Measurements from ENCODE around the gene GPC4. TPM values are rescaled to one million over a fixed set of nuclear protein-coding genes. Genes with fewer than 3 reads are reported as not detected.

Gene GPC4
- total and polyA plus RNA-seq, 10 of the 15 experiments (the other 5 are each of a cell fraction or from before 2014, with no cell fraction given): 0.04 to 5.8 (median 0.13) TPM

DNA sequence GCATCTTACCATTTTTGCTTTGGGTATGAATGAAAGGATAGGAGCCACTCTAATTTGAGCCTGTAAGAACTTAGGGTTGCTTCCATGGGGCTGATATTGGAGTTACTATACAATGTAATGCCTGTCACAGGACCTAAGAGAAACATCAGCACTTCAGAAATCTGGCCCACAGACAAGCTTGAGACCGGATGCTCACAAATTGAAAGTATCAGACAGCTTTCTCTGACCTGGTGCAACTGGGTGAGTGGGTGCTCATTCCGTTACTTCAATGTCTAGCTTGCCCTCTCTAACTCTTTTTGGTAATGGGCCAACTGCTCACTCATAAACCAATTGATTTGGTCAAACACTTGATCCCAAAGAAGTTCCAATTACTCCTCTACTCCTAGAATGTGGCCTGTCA lies 62.1 kb downstream of the GPC4 start:
- ChIA-PET SMC1A (ENCODE audit: uncharacterized antibody, unreplicated experiment) (interaction anchor here (0.7 to 2.6 kb wide), 6 partner anchors 8 to 38 kb away, joined by 4 to 24 read pairs (median 6); no protein-coding TSS in a partner anchor), POLR2A (interaction anchor here (0.8 to 1.0 kb wide), 3 partner anchors 8 to 28 kb away, joined by 3 read pairs; no protein-coding TSS in a partner anchor), RAD21 (ENCODE audit: unreplicated experiment) (interaction anchor here (0.7 to 2.6 kb wide), 5 partner anchors 9 to 31 kb away, joined by 3 to 8 read pairs (median 5); no protein-coding TSS in a partner anchor), CTCF (interaction anchor here (1.3 to 1.5 kb wide), 3 partner anchors 8 to 35 kb away, joined by 3 read pairs; no protein-coding TSS in a partner anchor)
- intact Hi-C loops (cut with micrococcal nuclease; ENCODE audit: unreplicated experiment) (no loop called here), in situ Hi-C loops (cut with MboI) (no loop called here)
- DNase-seq (ENCODE audit: low read depth, low spot score): no peak
- no peak for FAIRE-seq
- Histone ChIP-seq H3K27ac (ENCODE audit: control insufficient read depth, insufficient read depth) (no peak overlapping the region), H3K9me3 (replicated peaks; ENCODE audit: control insufficient read depth, insufficient read depth, low read length) (no peaks in the 10 kb centered on the region), H4K20me1 (ENCODE audit: control insufficient read depth, insufficient read depth) (no peaks in the 10 kb centered on the region), H3K4me2 (ENCODE audit: control insufficient read depth, insufficient read depth) (no peak overlapping the region), H3K79me2 (ENCODE audit: control insufficient read depth, insufficient read depth, low read length) (no peaks in the 10 kb centered on the region), H3K27me3 (replicated peaks in 1 of 2; ENCODE audit: control insufficient read depth in 2 of 2, insufficient read depth in 2 of 2, low read length in 1 of 2) (no peaks in the 10 kb centered on the region), H3K4me3 (no peak overlapping the region), H2AFZ (ENCODE audit: control insufficient read depth, low read depth, low read length) (no peak overlapping the region), H3K4me1 (ENCODE audit: control insufficient read depth, insufficient read depth, low read length) (no peaks in the 10 kb centered on the region), H3K36me3 (ENCODE audit: control insufficient read depth in 2 of 2, insufficient read depth in 2 of 2, low read length in 1 of 2) (no peaks in the 10 kb centered on the region), H3K9ac (ENCODE audit: control insufficient read depth, insufficient read depth, low read length) (no peak overlapping the region)
- WGBS (ENCODE audit: insufficient coverage, insufficient replicate concordance, low lambda C conversion rate, missing lambda C conversion rate): 12% methylated on average over 2 of the region's 2 CpGs
- BruUV-seq (replicated peaks): no TSS peak
- ATAC-seq: peak; percentile 50
- no peak for TF ChIP-seq DPF2 (IDR thresholded peaks at IDR 0.05)
- 0 out of 2 replicates have a peak, but pooled peaks have one; percentile 13 for TF ChIP-seq NR2F1 (conservative IDR thresholded peaks at IDR 0.05)

DNA sequence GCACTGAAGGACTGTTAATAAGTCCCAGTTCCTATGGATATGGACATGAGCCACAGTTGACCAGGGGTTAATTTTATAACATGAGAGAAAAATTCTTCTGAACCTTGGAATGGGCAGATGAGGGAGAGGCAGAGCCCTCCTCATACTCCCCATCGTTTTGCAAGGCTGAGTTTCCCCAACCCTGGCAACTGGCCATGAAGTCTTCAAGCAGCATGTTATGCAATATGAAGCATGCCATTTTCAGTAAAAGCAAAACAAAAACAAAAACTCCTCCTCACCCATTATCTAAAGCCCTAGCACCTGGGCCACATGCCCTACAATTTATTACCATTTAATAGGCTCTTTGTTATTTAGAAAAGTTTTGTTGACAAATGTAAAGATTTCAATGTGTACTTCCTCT lies 64.5 kb downstream of the GPC4 start:
- ChIA-PET CTCF (interaction anchor here (0.9 to 1.8 kb wide), 2 partner anchors 10 to 16 kb away, joined by 3 to 4 read pairs; no protein-coding TSS in a partner anchor), RAD21 (ENCODE audit: unreplicated experiment) (interaction anchor here (0.7 to 1.2 kb wide), 3 partner anchors 16 to 26 kb away, joined by 3 read pairs; no protein-coding TSS in a partner anchor), SMC1A (ENCODE audit: uncharacterized antibody, unreplicated experiment) (interaction anchor here (1.0 to 4.2 kb wide), 3 partner anchors 11 to 16 kb away, joined by 3 to 23 read pairs (median 3); no protein-coding TSS in a partner anchor), POLR2A (interaction anchor here (0.6 to 3.4 kb wide), 2 partner anchors 12 to 95 kb away, joined by 3 to 9 read pairs; no protein-coding TSS in a partner anchor)
- in situ Hi-C loops (cut with MboI) (no loop called here), intact Hi-C loops (cut with micrococcal nuclease; ENCODE audit: unreplicated experiment) (no loop called here)
- H3K4me3 ChIP-seq: no peak overlapping the region
- DNase-seq (ENCODE audit: low read depth, low spot score) (no peak), ATAC-seq (no peak), FAIRE-seq (no peak)
- H3K79me2 ChIP-seq (ENCODE audit: control insufficient read depth, insufficient read depth, low read length): no peaks in the 10 kb centered on the region
- H3K36me3 ChIP-seq (ENCODE audit: control insufficient read depth in 2 of 2, insufficient read depth in 2 of 2, low read length in 1 of 2): no peaks in the 10 kb centered on the region
- no peak overlapping the region for H3K27ac ChIP-seq (ENCODE audit: control insufficient read depth, insufficient read depth)
- H4K20me1 ChIP-seq (ENCODE audit: control insufficient read depth, insufficient read depth): no peaks in the 10 kb centered on the region
- 0% methylated on average over 1 of the region's 1 CpG for WGBS (ENCODE audit: insufficient coverage, insufficient replicate concordance, low lambda C conversion rate, missing lambda C conversion rate)
- H3K9ac ChIP-seq (ENCODE audit: control insufficient read depth, insufficient read depth, low read length): no peak overlapping the region
- no peak overlapping the region for H3K4me2 ChIP-seq (ENCODE audit: control insufficient read depth, insufficient read depth)
- no peaks in the 10 kb centered on the region for H3K4me1 ChIP-seq (ENCODE audit: control insufficient read depth, insufficient read depth, low read length)
- no peaks in the 10 kb centered on the region for H3K9me3 ChIP-seq (replicated peaks; ENCODE audit: control insufficient read depth, insufficient read depth, low read length)
- no peaks in the 10 kb centered on the region for H3K27me3 ChIP-seq (replicated peaks in 1 of 2; ENCODE audit: control insufficient read depth in 2 of 2, insufficient read depth in 2 of 2, low read length in 1 of 2)
- no peak overlapping the region for H2AFZ ChIP-seq (ENCODE audit: control insufficient read depth, low read depth, low read length)
- no TSS peak for BruUV-seq (replicated peaks)
- TF ChIP-seq, protein P1, sequence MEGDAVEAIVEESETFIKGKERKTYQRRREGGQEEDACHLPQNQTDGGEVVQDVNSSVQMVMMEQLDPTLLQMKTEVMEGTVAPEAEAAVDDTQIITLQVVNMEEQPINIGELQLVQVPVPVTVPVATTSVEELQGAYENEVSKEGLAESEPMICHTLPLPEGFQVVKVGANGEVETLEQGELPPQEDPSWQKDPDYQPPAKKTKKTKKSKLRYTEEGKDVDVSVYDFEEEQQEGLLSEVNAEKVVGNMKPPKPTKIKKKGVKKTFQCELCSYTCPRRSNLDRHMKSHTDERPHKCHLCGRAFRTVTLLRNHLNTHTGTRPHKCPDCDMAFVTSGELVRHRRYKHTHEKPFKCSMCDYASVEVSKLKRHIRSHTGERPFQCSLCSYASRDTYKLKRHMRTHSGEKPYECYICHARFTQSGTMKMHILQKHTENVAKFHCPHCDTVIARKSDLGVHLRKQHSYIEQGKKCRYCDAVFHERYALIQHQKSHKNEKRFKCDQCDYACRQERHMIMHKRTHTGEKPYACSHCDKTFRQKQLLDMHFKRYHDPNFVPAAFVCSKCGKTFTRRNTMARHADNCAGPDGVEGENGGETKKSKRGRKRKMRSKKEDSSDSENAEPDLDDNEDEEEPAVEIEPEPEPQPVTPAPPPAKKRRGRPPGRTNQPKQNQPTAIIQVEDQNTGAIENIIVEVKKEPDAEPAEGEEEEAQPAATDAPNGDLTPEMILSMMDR (IDR thresholded peaks at IDR 0.05 in 2 of 3, conservative IDR thresholded peaks at IDR 0.05 in 1 of 3; ENCODE audit: control insufficient read depth in 2 of 3, extremely low read depth in 1 of 3, insufficient read depth in 1 of 3, low read depth in 3 of 3, low read length in 3 of 3): no peak
- TF ChIP-seq DPF2 (IDR thresholded peaks at IDR 0.05) (no peak), ZSCAN29 (IDR thresholded peaks at IDR 0.05) (no peak), NR2F1 (conservative IDR thresholded peaks at IDR 0.05) (no peak), NFYB (IDR thresholded peaks at IDR 0.05; ENCODE audit: insufficient read depth, low read depth, low read length) (no peak)
- TF ChIP-seq, protein P2, sequence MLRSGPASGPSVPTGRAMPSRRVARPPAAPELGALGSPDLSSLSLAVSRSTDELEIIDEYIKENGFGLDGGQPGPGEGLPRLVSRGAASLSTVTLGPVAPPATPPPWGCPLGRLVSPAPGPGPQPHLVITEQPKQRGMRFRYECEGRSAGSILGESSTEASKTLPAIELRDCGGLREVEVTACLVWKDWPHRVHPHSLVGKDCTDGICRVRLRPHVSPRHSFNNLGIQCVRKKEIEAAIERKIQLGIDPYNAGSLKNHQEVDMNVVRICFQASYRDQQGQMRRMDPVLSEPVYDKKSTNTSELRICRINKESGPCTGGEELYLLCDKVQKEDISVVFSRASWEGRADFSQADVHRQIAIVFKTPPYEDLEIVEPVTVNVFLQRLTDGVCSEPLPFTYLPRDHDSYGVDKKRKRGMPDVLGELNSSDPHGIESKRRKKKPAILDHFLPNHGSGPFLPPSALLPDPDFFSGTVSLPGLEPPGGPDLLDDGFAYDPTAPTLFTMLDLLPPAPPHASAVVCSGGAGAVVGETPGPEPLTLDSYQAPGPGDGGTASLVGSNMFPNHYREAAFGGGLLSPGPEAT (IDR thresholded peaks at IDR 0.05; ENCODE audit: low read depth): no peak
- TF ChIP-seq, protein P3, sequence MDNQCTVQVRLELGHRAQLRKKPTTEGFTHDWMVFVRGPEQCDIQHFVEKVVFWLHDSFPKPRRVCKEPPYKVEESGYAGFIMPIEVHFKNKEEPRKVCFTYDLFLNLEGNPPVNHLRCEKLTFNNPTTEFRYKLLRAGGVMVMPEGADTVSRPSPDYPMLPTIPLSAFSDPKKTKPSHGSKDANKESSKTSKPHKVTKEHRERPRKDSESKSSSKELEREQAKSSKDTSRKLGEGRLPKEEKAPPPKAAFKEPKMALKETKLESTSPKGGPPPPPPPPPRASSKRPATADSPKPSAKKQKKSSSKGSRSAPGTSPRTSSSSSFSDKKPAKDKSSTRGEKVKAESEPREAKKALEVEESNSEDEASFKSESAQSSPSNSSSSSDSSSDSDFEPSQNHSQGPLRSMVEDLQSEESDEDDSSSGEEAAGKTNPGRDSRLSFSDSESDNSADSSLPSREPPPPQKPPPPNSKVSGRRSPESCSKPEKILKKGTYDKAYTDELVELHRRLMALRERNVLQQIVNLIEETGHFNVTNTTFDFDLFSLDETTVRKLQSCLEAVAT (IDR thresholded peaks at IDR 0.05): no peak
- TF ChIP-seq, protein P4, sequence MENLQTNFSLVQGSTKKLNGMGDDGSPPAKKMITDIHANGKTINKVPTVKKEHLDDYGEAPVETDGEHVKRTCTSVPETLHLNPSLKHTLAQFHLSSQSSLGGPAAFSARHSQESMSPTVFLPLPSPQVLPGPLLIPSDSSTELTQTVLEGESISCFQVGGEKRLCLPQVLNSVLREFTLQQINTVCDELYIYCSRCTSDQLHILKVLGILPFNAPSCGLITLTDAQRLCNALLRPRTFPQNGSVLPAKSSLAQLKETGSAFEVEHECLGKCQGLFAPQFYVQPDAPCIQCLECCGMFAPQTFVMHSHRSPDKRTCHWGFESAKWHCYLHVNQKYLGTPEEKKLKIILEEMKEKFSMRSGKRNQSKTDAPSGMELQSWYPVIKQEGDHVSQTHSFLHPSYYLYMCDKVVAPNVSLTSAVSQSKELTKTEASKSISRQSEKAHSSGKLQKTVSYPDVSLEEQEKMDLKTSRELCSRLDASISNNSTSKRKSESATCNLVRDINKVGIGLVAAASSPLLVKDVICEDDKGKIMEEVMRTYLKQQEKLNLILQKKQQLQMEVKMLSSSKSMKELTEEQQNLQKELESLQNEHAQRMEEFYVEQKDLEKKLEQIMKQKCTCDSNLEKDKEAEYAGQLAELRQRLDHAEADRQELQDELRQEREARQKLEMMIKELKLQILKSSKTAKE (IDR thresholded peaks at IDR 0.05; ENCODE audit: low read depth, poor library complexity, severe bottlenecking): no peak
